Stimulated activated CD4-positive, alpha-beta T cell treated with anti-CD3 and anti-CD28 coated beads, Interleukin-15, amount 100 ng/mL, for 48 hours (primary cell): ENCODE measurements around the gene PDE4D.

Source experiments
- DNase-seq, 2 donors: peaks; one replicate each; pipeline ENCODE4 v3.0.0-alpha.2; 2020; ENCODE audit warnings: low read depth in 2 of 2

Gene PDE4D

GRCh38 chr5:59178071-59178470, 715.5 kb downstream of the PDE4D start:
- DNase-seq: no peak

- no peak for DNase-seq
Observed at GRCh38 chr5:59177644-59178043, 715.9 kb downstream of the PDE4D start.

- no peak for DNase-seq
Observed at GRCh38 chr5:59174248-59174844, 719.2 kb downstream of the PDE4D start.

- no peak for DNase-seq
Observed at GRCh38 chr5:59173578-59173977, 719.9 kb downstream of the PDE4D start.

- no peak for DNase-seq
Observed at GRCh38 chr5:59171131-59171530, 722.4 kb downstream of the PDE4D start.

GRCh38 chr5:59169768-59170150, 723.8 kb downstream of the PDE4D start:
- no peak for DNase-seq

GRCh38 chr5:59169081-59169767, 724.3 kb downstream of the PDE4D start:
- no peak for DNase-seq

- DNase-seq: no peak
Observed at GRCh38 chr5:59168067-59168466, 725.5 kb downstream of the PDE4D start.

GRCh38 chr5:59164041-59164830, 729.3 kb downstream of the PDE4D start:
- DNase-seq: no peak

GRCh38 chr5:59161221-59162105, 732.1 kb downstream of the PDE4D start:
- no peak for DNase-seq

GRCh38 chr5:59158637-59159391, 734.7 kb downstream of the PDE4D start:
- DNase-seq: no peak

GRCh38 chr5:59158165-59158564, 735.4 kb downstream of the PDE4D start:
- no peak for DNase-seq

- no peak for DNase-seq
Observed at GRCh38 chr5:59157068-59157467, 736.5 kb downstream of the PDE4D start.

- no peak for DNase-seq
Observed at GRCh38 chr5:59152701-59153245, 740.8 kb downstream of the PDE4D start.

- no peak for DNase-seq
Observed at GRCh38 chr5:59151162-59151889, 742.2 kb downstream of the PDE4D start.

GRCh38 chr5:59149827-59150226, 743.7 kb downstream of the PDE4D start:
- DNase-seq: no peak

- DNase-seq: no peak
Observed at GRCh38 chr5:59149271-59149670, 744.3 kb downstream of the PDE4D start.

GRCh38 chr5:59146729-59147128, 746.8 kb downstream of the PDE4D start:
- DNase-seq: no peak

GRCh38 chr5:59143926-59144333, 749.6 kb downstream of the PDE4D start:
- no peak for DNase-seq

- no peak for DNase-seq
Observed at GRCh38 chr5:59142927-59143326, 750.6 kb downstream of the PDE4D start.
